HL-60 (cell line): ENCODE measurements around the gene MYOZ3.

Source experiments
- POLR2AphosphoS5 ChIP-seq: IDR thresholded peaks from 2 replicates; pipeline ENCODE4 v1.6.1; 2012; ENCODE audit warnings: low read depth
- REST ChIP-seq: IDR thresholded peaks from 2 replicates; pipeline ENCODE4 v1.6.1; 2012; ENCODE audit warnings: low read depth; ENCODE audit not compliant: insufficient replicate concordance
- TF ChIP-seq, protein P1 (sequence below): IDR thresholded peaks from one replicate; pipeline ENCODE4 v1.5.1; 2011; ENCODE audit warnings: low read length, control low read depth, inconsistent platforms; ENCODE audit not compliant: insufficient read depth

DNA sequence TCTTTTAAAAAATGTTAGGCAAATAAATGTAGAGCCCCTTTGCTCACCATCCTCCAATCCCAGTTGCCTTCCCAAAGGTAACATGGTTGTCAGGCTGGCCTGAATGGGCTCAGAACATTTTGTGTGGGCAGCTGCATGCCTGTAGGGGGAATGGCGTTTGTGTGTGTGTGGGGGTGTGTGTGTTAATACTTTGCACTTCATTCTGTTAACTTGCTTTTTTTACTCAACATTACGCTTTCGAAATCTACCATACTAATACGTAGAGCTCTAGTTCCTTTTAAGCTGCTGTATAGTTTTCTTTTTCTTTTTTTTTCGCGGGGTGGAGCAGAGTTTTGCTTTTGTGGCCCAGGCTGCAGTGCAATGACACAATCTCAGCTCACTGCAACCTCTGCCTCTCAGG lies 14.0 kb downstream of the MYOZ3 start:
- TF ChIP-seq, protein P1, sequence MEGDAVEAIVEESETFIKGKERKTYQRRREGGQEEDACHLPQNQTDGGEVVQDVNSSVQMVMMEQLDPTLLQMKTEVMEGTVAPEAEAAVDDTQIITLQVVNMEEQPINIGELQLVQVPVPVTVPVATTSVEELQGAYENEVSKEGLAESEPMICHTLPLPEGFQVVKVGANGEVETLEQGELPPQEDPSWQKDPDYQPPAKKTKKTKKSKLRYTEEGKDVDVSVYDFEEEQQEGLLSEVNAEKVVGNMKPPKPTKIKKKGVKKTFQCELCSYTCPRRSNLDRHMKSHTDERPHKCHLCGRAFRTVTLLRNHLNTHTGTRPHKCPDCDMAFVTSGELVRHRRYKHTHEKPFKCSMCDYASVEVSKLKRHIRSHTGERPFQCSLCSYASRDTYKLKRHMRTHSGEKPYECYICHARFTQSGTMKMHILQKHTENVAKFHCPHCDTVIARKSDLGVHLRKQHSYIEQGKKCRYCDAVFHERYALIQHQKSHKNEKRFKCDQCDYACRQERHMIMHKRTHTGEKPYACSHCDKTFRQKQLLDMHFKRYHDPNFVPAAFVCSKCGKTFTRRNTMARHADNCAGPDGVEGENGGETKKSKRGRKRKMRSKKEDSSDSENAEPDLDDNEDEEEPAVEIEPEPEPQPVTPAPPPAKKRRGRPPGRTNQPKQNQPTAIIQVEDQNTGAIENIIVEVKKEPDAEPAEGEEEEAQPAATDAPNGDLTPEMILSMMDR = no peak
- no peak for TF ChIP-seq REST
- no peak for TF ChIP-seq POLR2AphosphoS5
